Keratinocyte (primary cell): ENCODE data around the gene ZNF778. TPM values are rescaled to one million over a fixed set of nuclear protein-coding genes. Genes with fewer than 3 reads are reported as not detected.

Source experiments
- DNase-seq: peaks from one replicate; pipeline ENCODE4 v3.0.0-alpha.2; 2011; ENCODE audit warnings: low read depth, missing footprints, low spot score
- FAIRE-seq: peaks from 2 replicates; lab custom pipeline; 2011; peaks lifted over from hg19 to GRCh38; lab: Jason Lieb, UNC
- H2AFZ ChIP-seq: 2 replicates; pipeline ENCODE4 v1.6.0; 2012; ENCODE audit warnings: low read length, control low read depth, inconsistent platforms; ENCODE audit not compliant: control insufficient read depth
- H3K27ac ChIP-seq: 2 replicates; pipeline ENCODE4 v1.5.1; 2011; ENCODE audit warnings: low read length; ENCODE audit not compliant: control insufficient read depth, insufficient read depth
- H3K27me3 ChIP-seq: 3 replicates; pipeline ENCODE4 v1.6.0; 2011; ENCODE audit warnings: low read length; ENCODE audit not compliant: control insufficient read depth, insufficient read depth; ENCODE audit errors: extremely low read depth
- H3K36me3 ChIP-seq, 2 experiments: 2 replicates in 1 of 2; 3 replicates in 1 of 2; pipeline ENCODE4 v1.5.1; 2011; ENCODE audit warnings: low read length in 2 of 2, mild to moderate bottlenecking in 1 of 2; ENCODE audit not compliant: control insufficient read depth in 2 of 2, insufficient read depth in 2 of 2; ENCODE audit errors: extremely low read depth in 1 of 2
- H3K4me1 ChIP-seq: 3 replicates; pipeline ENCODE4 v1.5.1; 2011; ENCODE audit warnings: low read length; ENCODE audit not compliant: control insufficient read depth, insufficient read depth; ENCODE audit errors: extremely low read depth
- H3K4me2 ChIP-seq: 3 replicates; pipeline ENCODE4 v1.6.0; 2011; ENCODE audit warnings: low read depth, low read length; ENCODE audit not compliant: control insufficient read depth, insufficient read depth; ENCODE audit errors: extremely low read depth
- H3K4me3 ChIP-seq, 3 experiments: fragments of 200-600 bp in 1 of 3; sonication (generic) in 1 of 3; 2 replicates in 2 of 3; 3 replicates in 1 of 3; pipeline ENCODE4 v1.5.1; 2011 to 2016; ENCODE audit warnings: low read length in 3 of 3, mild to moderate bottlenecking in 3 of 3, control low read depth in 2 of 3, inconsistent platforms in 1 of 3, low read depth in 1 of 3, mixed read lengths in 1 of 3, mixed run types in 1 of 3, moderate library complexity in 1 of 3; ENCODE audit not compliant: control insufficient read depth in 2 of 3, insufficient read depth in 2 of 3; ENCODE audit errors: extremely low read depth in 1 of 3
- H3K79me2 ChIP-seq: 2 replicates; pipeline ENCODE4 v1.6.0; 2012; ENCODE audit warnings: low read length; ENCODE audit not compliant: control insufficient read depth, insufficient read depth
- H3K9ac ChIP-seq: 3 replicates; pipeline ENCODE4 v1.6.0; 2011; ENCODE audit warnings: low read length; ENCODE audit not compliant: control insufficient read depth, insufficient read depth; ENCODE audit errors: extremely low read depth
- H3K9me1 ChIP-seq: 3 replicates; pipeline ENCODE4 v1.6.0; 2011; ENCODE audit warnings: low read length; ENCODE audit not compliant: control insufficient read depth, insufficient read depth; ENCODE audit errors: extremely low read depth
- H3K9me3 ChIP-seq: 2 replicates; pipeline ENCODE4 v1.5.1; 2012; ENCODE audit warnings: low read depth, low read length; ENCODE audit not compliant: control insufficient read depth
- H4K20me1 ChIP-seq: 3 replicates; pipeline ENCODE4 v1.6.0; 2011; ENCODE audit warnings: low read length; ENCODE audit not compliant: control insufficient read depth, insufficient read depth; ENCODE audit errors: extremely low read depth
- CTCF ChIP-seq, 3 experiments: IDR thresholded peaks in 1 of 3; conservative IDR thresholded peaks in 1 of 3; optimal IDR thresholded peaks in 1 of 3; 2 replicates in 2 of 3; 3 replicates in 1 of 3; pipeline versions ENCODE3 to v1.5.1; 2011; ENCODE audit warnings: low read length in 3 of 3, mild to moderate bottlenecking in 3 of 3, moderate library complexity in 2 of 3, control low read depth in 1 of 3, inconsistent platforms in 1 of 3; ENCODE audit not compliant: insufficient read depth in 2 of 3; ENCODE audit errors: extremely low read depth in 1 of 3
- EZH2 ChIP-seq: IDR thresholded peaks from one replicate; pipeline ENCODE4 v1.6.1; 2012; ENCODE audit warnings: inconsistent platforms, mild to moderate bottlenecking, low read length, moderate library complexity
- dilution Hi-C: fragments of 300-500 bp; cut with MboI; formaldehyde crosslinking; loops from one replicate; pipeline ENCODE4 v1.7.0; 2020; ENCODE audit warnings: low sequenced_read_pairs; ENCODE audit not compliant: extremely low pct_ligation_motif_present
- polyA plus RNA-seq, 5 experiments: library from polyadenylated mRNA; depleted of rRNA in 3 of 5; stranded (reverse) in 3 of 5; stranded (forward) in 1 of 5; unstranded in 1 of 5; fragments of >200 nt; gene quantifications; 1 replicate in 1 of 5; 2 replicates in 3 of 5; 3 replicates in 1 of 5; pipeline versions ENCODE4 v1.2.1 to v1.2.3, GENCODE V29; 2011 to 2012; ENCODE audit warnings: missing spikeins in 2 of 5, low read depth in 1 of 5, low replicate concordance in 1 of 5

The ZNF778 gene
- polyA plus RNA-seq, 1 donor (not counting 4 experiments of a cell fraction or from before 2014, with no cell fraction given), result 6.2 TPM

DNA sequence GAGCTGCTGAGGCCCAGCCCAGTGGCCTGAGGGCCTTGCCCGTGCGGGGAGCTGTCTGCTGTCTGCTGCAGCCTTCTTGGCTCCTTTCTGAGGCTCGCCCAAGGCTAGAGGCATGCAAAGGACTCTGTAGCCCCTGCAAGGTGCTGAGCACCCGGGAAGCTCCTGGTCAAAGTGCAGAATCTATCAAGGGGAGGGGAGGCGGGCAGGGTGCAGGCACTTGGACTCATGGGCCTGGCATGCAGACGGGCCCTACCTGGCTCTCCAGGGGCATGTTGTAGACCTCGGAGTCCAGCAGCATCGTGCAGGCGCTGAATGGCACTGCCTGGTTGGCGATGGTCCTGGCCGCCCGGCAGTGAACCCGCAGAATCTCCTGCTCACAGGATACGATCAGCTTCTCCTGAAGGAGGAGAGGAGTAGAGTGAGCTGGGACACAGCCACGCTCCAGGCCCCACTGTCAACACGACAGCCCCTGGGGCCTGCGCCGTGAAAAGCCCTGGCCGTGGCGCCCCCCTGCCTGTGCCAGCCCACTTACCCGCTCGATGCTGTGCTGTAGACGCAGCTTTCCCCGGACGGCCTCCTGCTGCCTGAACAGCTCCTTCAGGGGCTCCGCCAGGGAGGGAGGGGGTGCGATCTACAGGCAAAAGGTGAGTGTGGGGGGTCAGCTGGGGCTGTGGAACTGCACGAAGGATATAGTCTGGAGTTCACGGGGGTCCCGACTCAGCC, 57.2 kb downstream of the ZNF778 start:
- Histone ChIP-seq H3K79me2 (peaks cover 20% of the 10 kb centered on the region), H3K9ac (no peak overlapping the region), H3K27ac (no peak overlapping the region), H3K4me1 (no peaks in the 10 kb centered on the region), H3K36me3 (peaks cover 32 to 53% of the 10 kb centered on the region in 2 experiments), H3K9me1 (no peaks in the 10 kb centered on the region), H3K4me2 (no peak overlapping the region), H2AFZ (no peak overlapping the region), H3K4me3 (no peak overlapping the region), H3K27me3 (no peaks in the 10 kb centered on the region), H4K20me1 (peaks cover 9% of the 10 kb centered on the region), H3K9me3 (no peaks in the 10 kb centered on the region)
- dilution Hi-C loops, result no loop called here
- FAIRE-seq (no peak), DNase-seq (no peak)
- TF ChIP-seq CTCF (optimal IDR thresholded peaks at IDR 0.05 in 1 of 3, IDR thresholded peaks at IDR 0.05 in 1 of 3, conservative IDR thresholded peaks at IDR 0.05 in 1 of 3; ENCODE audit: extremely low read depth in 1 of 3, insufficient read depth in 2 of 3, low read length in 3 of 3) (no peak), EZH2 (no peak)

DNA sequence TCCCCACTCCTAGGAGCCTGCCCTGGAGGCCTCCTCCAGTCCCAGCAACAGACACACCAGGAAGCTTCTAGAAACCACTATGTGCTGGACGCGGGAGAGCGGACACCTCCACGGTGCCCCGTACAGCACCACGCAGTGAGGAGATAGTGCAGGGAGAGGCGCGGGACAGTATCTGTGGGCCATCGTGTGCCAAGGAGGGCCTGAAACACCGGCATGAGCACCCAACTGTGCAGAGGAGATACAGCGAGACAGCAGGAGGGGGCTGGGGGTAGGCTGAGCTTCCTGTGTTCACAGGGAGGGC, 57.7 kb downstream of the ZNF778 start:
- no peak overlapping the region for H3K27ac ChIP-seq
- FAIRE-seq (no peak), DNase-seq (no peak)
- dilution Hi-C loops, result no loop called here
- H3K79me2 ChIP-seq, result peaks cover 20% of the 10 kb centered on the region
- H3K27me3 ChIP-seq, result no peaks in the 10 kb centered on the region
- no peaks in the 10 kb centered on the region for H3K4me1 ChIP-seq
- no peak for TF ChIP-seq EZH2
- no peak for TF ChIP-seq CTCF (optimal IDR thresholded peaks at IDR 0.05 in 1 of 3, IDR thresholded peaks at IDR 0.05 in 1 of 3, conservative IDR thresholded peaks at IDR 0.05 in 1 of 3; ENCODE audit: extremely low read depth in 1 of 3, insufficient read depth in 2 of 3, low read length in 3 of 3)
- H3K9ac ChIP-seq, result no peak overlapping the region
- no peak overlapping the region for H2AFZ ChIP-seq
- H3K4me2 ChIP-seq, result no peak overlapping the region
- H3K36me3 ChIP-seq, result peaks cover 28 to 49% of the 10 kb centered on the region in 2 experiments
- no peak overlapping the region for H3K4me3 ChIP-seq
- no peaks in the 10 kb centered on the region for H3K9me3 ChIP-seq
- no peaks in the 10 kb centered on the region for H3K9me1 ChIP-seq
- peaks cover 6% of the 10 kb centered on the region for H4K20me1 ChIP-seq
